ENCODE results near the gene INPP5A.
"Not testable (repeated sequence)": the region's sequence is repeated elsewhere in the genome, so short reads cannot be mapped to it uniquely, and the experiment has no call there.

INPP5A gene

DNA sequence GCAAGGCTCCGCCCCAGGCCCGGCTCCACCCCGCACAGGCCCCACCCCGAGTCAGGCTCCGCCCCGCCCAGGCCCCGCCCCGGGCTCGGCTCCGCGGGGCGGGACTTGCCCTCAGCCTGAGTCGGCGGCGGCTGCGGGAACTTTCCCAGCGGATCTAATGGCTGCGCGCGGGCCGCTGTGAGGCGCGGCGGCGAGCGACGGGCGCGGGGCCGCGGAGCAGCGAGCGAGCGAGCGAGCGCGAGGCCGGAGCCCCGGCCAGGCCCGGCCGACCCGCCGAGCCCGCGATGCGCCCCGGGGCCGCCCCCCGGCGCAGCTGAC lies at the start of gene INPP5A:
Gene INPP5A (plus strand): TSS at position 104 of the 318 bp plus-strand sequence. CDS start 310 bp downstream, outside the sequence.
- peak within 1 kb of the TSS; percentile 53 to 91 (median 80) for H3K27ac ChIP-seq
- H3K4me3 ChIP-seq: peak within 1 kb of the TSS; percentile 53 to 77 (median 69)

DNA sequence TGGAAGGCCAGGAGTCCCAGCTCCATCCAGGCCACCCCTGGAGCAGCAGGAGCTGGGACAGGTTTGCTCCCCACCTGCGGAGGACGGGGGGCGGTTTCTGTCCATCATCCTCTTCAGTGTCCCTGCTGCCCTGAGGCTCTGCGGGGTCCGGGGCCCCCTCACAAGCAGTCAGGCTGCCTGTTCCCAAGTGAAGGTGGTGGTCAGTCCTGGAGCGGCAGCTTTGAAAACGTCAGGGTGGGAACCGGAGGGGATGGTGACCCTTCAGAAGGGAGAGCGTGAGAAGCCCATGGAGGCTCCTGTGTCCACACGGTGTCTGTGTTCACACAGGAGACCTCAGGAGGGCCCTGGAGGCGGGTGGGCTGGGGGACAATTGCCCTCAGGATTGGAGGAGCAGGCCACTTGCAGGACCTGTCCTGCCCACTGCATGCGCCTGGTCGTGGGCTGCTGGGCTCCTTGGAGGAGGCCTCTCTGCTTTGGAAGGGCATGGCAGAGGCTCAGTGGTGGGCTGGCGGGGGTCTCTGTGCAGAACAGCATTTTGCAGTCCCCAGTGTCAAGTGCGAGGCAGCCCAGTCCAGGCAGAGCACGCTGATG lies 49.3 kb upstream of the INPP5A start:
- Histone ChIP-seq H3K4me3 (no peak overlapping the region), H3K27ac (no peak overlapping the region)

DNA sequence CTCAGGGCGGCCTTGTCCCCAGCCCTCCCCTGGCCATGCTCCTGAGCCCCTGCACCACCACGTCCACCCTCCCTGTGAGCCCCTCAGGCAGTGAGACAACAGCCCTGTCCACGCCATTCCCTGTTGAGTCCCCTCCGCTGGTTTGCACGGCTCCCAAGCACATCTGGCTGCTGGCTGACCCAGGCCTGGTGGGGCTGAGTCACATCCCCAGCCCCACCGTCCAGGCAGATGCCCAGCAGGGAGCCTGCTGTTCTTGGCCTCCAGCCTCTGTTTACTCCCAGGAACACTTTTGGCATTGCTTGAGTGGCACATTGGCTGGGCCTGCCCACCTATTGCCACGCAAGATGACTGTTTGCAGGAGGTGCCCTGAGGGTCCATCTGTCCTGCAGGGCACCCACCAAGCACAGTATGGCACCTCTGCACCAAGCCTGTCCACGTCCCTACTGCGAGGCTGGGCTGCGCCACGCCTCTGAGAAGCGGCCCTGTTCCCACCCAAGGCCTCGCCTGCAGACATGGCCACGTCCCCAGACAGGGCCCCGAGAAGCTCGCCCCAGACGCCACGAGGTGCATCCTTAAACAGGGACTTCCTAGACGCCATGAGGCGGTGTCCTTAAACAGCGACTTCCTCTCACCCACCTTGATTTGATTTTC lies 48.4 kb upstream of the INPP5A start:
- no peak overlapping the region for H3K27ac ChIP-seq

DNA sequence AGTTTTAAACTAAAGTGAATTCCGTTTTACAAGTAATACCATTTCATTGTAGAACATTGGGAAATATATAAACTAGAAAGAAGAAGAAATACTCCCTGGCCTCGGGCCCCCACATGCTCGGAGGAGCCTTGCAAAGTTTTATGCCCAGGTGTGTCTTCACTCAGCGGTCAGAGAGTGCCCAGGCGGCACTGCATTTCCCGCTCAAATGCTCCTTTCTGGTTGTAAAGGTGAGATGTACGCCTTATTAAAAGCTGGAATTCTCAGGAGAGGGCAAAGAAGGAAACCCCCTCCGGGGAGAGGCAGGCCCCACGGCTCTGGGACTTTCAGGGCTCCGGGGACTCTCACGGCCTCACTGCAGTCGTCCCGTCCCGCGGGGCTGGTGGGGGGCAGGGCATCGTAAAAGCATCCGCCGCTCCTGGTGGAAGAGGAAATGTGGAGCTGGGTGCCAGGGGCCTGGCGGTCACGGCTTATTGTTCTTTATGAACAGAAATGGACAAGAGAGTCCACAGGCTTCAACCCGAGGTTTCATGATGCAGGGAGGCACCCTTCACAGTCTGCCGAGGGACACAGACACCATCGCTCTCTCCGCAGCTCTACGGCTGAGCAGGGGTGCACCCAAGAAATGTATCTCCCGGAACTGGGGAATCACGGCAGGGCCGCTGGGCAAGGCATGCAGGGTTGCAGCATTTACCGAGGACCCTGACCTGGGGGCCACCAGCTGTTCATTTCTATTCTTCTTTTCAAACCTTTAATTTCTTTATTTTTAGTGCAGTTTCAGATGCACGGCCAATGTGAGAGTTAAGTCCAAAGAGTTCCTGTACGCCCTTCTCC lies 47.7 kb upstream of the INPP5A start:
- Histone ChIP-seq H3K4me3 (no peak overlapping the region), H3K27ac (no peak overlapping the region)

More for the DNA sequence above, 48.4 kb upstream of the INPP5A start:
- no peak overlapping the region for H3K4me3 ChIP-seq

DNA sequence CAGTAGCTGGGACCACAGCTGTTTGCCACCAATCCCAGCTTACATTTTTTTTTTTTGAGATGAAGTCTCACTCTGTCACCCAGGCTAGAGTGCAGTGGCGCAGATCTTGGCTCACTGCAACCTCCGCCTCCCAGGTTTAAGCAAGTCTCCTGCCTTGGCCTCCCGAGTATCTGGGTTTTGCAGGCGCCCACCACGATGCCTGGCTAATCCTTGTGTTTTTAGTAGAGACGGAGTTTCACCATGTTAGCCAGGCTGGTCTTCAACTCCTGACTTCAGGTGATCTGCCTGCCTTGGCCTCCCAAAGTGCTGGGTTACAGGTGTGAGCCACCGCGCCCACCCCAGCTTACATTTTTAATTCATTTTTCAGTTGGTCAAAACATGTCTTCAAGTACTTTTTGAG lies 46.1 kb upstream of the INPP5A start:
- H3K4me3 ChIP-seq, H3K27ac ChIP-seq: not testable (repeated sequence)

GRCh38 chr10:132492323-132493025 lies 45.1 kb upstream of the INPP5A start:
- H3K4me3 ChIP-seq: no peak overlapping the region
- no peak overlapping the region for H3K27ac ChIP-seq

DNA sequence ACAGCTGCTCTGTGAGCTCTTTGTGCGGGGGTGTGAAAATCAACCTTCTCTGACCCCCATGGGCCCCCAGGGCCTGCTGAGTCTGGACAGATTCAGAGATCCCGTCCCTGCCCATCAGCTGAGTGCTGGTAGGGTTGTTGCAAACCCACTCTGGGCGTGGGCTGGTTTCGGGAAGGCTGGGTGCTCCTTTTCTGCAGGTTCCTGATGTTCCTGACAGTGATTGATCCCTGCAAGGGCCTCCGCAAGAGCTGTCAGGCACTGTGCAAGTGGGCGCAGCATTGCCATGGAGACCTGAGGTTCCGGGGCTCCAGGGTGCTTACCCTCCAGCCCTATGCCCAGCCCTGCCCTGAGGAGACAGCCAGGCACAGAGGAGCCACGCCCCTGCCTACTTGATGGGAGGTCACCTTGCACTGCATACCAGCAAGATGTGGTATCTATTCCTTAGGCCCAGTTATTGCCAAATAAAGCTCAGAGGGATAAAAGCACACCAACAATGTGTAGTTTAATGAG lies 44.3 kb upstream of the INPP5A start:
- H3K4me3 ChIP-seq: no peak overlapping the region
- H3K27ac ChIP-seq: no peak overlapping the region

GRCh38 chr10:132493756-132494290 lies 43.8 kb upstream of the INPP5A start:
- no peak overlapping the region for H3K4me3 ChIP-seq

GRCh38 chr10:132494866-132495630 lies 42.5 kb upstream of the INPP5A start:
- Histone ChIP-seq H3K4me3 (no peak overlapping the region), H3K27ac (no peak overlapping the region)

More at GRCh38 chr10:132493756-132494290, 43.8 kb upstream of the INPP5A start:
- no peak overlapping the region for H3K27ac ChIP-seq

- H3K27ac ChIP-seq: no peak overlapping the region
- H3K4me3 ChIP-seq: no peak overlapping the region
Measured at GRCh38 chr10:132496360-132497062, 41.1 kb upstream of the INPP5A start.

DNA sequence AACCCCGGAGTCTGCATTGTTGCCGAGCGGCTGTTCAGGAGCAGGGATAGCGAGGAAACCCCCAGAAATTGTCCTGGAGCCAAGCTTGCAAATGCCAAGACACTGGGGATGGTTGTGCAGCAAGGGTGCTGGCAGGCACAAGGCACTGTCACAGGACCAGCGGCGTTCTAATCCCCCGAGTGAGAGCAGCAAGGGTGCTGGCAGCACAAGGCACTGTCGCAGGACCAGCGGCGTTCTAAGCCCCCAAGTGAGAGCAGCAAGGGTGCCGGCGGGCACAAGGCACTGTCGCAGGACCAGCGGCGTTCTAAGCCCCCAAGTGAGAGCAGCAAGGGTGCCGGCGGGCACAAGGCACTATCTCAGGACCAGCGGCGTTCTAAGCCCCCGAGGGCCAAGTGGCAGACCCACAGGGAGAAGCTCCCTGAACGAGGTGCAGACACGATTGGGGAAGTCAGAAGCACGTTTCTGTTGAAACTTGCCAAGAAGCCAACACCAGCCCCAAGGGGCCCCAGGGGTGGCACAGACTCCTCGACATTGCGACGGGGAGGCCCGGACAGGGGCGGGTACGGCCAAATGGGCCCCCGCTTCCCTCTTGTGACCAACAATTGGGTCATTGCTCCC lies 40.4 kb upstream of the INPP5A start:
- H3K27ac ChIP-seq: no peak overlapping the region
- no peak overlapping the region for H3K4me3 ChIP-seq

- H3K4me3 ChIP-seq: no peak overlapping the region
Measured at GRCh38 chr10:132497861-132498561, 39.6 kb upstream of the INPP5A start.

DNA sequence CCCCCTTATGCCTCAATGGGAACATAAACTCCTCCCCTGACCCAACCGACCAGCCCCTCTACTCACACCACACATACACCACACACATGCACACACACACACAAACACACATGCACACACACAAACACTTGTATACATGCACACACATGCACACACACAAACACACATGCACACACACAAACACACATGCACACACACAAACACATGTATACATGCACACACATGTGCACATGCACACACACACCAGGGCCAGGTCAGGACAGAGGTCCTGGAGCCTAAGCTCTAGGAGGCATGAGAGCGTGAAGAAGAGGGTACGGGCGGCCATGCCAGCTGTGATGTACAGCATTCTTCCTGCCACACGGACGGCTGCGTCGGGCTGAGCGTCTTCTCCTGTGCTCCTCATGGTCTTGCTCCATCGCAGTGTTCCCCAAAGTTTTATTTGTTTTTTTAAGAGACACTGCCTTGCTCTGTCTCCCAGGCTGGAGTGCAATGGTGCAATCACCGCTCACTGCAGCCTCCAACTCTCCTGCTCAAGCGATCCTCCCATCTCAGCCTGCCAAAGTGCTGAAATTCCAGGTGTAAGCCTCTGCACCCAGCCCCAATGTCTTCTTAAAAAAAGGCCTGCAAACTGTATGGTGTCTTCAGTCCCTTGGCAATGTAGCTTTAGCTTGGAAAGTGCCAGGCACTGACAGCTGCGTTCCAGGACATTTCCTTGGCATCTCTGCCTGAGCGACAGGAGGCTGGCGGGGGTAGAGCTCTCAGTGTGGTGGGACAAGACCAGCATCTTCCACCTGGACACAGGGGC lies 38.8 kb upstream of the INPP5A start:
- Histone ChIP-seq H3K4me3 (no peak overlapping the region), H3K27ac (no peak overlapping the region)

More at GRCh38 chr10:132497861-132498561, 39.6 kb upstream of the INPP5A start:
- no peak overlapping the region for H3K27ac ChIP-seq

- Histone ChIP-seq H3K4me3 (no peak overlapping the region), H3K27ac (no peak overlapping the region)
Measured at GRCh38 chr10:132499367-132499685, 38.3 kb upstream of the INPP5A start.

GRCh38 chr10:132500781-132501415 lies 36.7 kb upstream of the INPP5A start:
- Histone ChIP-seq H3K27ac (no peak overlapping the region), H3K4me3 (no peak overlapping the region)

DNA sequence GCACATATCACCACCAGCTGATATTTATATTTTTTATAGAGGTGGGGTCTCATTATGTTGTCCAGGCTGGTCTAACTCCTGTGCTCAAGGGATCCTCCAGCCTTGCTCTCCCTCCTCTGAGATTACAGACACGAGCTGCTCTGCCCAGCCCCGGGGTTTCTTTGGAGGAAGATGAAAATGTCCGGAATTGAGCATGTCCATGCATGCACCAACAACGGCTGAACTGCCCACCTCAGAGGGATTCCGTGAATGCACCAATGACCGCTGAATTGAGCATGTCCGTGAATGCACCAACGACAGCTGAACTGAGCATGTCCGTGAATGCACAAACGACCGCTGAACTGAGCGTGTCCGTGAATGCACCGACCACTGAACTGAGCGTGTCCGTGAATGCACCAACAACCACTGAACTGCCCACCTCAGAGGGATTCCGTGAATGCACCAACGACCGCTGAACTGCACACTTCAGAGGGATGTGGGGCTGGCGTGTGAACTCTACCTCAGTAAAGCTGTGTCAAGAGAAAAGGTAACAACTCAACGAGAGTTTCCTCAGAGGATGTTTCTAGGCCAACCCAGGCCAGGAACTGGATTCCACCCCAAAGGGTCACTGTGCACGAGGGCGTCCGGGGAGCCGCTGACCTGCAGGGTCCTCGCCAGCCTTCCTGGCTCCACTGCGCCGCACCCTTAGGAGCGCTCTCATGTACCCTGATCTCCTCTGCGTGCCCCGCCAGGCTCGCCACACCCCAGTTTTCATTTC lies 34.9 kb upstream of the INPP5A start:
- no peak overlapping the region for H3K27ac ChIP-seq

More for the DNA sequence above, 34.9 kb upstream of the INPP5A start:
- no peak overlapping the region for H3K4me3 ChIP-seq

Data from skin epidermis (tissue), 12 donors.